Osteocyte (in vitro differentiated cells): ENCODE measurements around the gene WNT5A. TPM values are rescaled to one million over a fixed set of nuclear protein-coding genes. Genes with fewer than 3 reads are reported as not detected.

ENCODE experiments used
- DNase-seq: peaks from one replicate; pipeline ENCODE4 v3.0.0; 2021; ENCODE audit warnings: mixed read lengths; ENCODE audit not compliant: unreplicated experiment; ENCODE audit errors: extremely low spot score
- H3K27ac Mint-ChIP-seq: one replicate; pipeline ENCODE4 v1.8.0; 2021; ENCODE audit warnings: mild to moderate bottlenecking, mixed read lengths; ENCODE audit not compliant: unreplicated experiment
- H3K27me3 Mint-ChIP-seq: one replicate; pipeline ENCODE4 v1.8.0; 2021; ENCODE audit warnings: mixed read lengths; ENCODE audit not compliant: unreplicated experiment
- H3K36me3 Mint-ChIP-seq: one replicate; pipeline ENCODE4 v1.8.0; 2021; ENCODE audit warnings: mixed read lengths; ENCODE audit not compliant: unreplicated experiment
- H3K4me1 Mint-ChIP-seq: one replicate; pipeline ENCODE4 v1.8.0; 2021; ENCODE audit warnings: mixed read lengths; ENCODE audit not compliant: unreplicated experiment
- H3K4me3 Mint-ChIP-seq: one replicate; pipeline ENCODE4 v1.8.0; 2021; ENCODE audit warnings: mild to moderate bottlenecking, moderate library complexity, mixed read lengths; ENCODE audit not compliant: unreplicated experiment
- H3K9me3 Mint-ChIP-seq: one replicate; pipeline ENCODE4 v1.8.0; 2021; ENCODE audit warnings: mixed read lengths; ENCODE audit not compliant: unreplicated experiment
- CTCF ChIP-seq: fragments of 200-600 bp; sonication (generic); IDR thresholded peaks from 2 replicates; pipeline ENCODE4 v1.5.0; 2021; ENCODE audit warnings: antibody characterized with exemption, mild to moderate bottlenecking, moderate library complexity
- total RNA-seq: library from RNA; stranded (reverse); gene quantifications from 2 replicates; pipeline ENCODE4 v1.2.1, GENCODE V29; 2021

Gene WNT5A
- total RNA-seq, 1 donor from 2014 or later, result 30.4 TPM

GRCh38 chr3:55474213-55474632 is 12.9 kb downstream of the WNT5A start:
- Mint-ChIP-seq H3K27me3 (no peaks in the 10 kb centered on the region), H3K9me3 (no peaks in the 10 kb centered on the region), H3K4me1 (peaks cover 8% of the 10 kb centered on the region), H3K27ac (no peak overlapping the region), H3K36me3 (peaks cover 41% of the 10 kb centered on the region), H3K4me3 (no peak overlapping the region)
- peak; percentile 84 for DNase-seq
- no peak for TF ChIP-seq CTCF

GRCh38 chr3:55473788-55474187 is 13.3 kb downstream of the WNT5A start:
- no peak overlapping the region for H3K27ac Mint-ChIP-seq
- peaks cover 41% of the 10 kb centered on the region for H3K36me3 Mint-ChIP-seq
- peak; percentile 53 for DNase-seq
- TF ChIP-seq CTCF, result no peak
- no peaks in the 10 kb centered on the region for H3K9me3 Mint-ChIP-seq
- no peaks in the 10 kb centered on the region for H3K27me3 Mint-ChIP-seq
- H3K4me3 Mint-ChIP-seq, result no peak overlapping the region
- peaks cover 10% of the 10 kb centered on the region for H3K4me1 Mint-ChIP-seq

GRCh38 chr3:55471522-55472280 is 15.4 kb downstream of the WNT5A start:
- no peak overlapping the region for H3K4me3 Mint-ChIP-seq

GRCh38 chr3:55471084-55471483 is 16.0 kb downstream of the WNT5A start:
- Mint-ChIP-seq H3K27ac (no peak overlapping the region), H3K27me3 (no peaks in the 10 kb centered on the region), H3K36me3 (peaks cover 31% of the 10 kb centered on the region), H3K4me3 (no peak overlapping the region), H3K9me3 (no peaks in the 10 kb centered on the region), H3K4me1 (peaks cover 29% of the 10 kb centered on the region)
- peak; percentile 53 for DNase-seq
- TF ChIP-seq CTCF, result no peak

More at GRCh38 chr3:55471522-55472280, 15.4 kb downstream of the WNT5A start:
- no peaks in the 10 kb centered on the region for H3K9me3 Mint-ChIP-seq
- no peak overlapping the region for H3K27ac Mint-ChIP-seq
- H3K36me3 Mint-ChIP-seq, result peaks cover 36% of the 10 kb centered on the region
- H3K27me3 Mint-ChIP-seq, result no peaks in the 10 kb centered on the region
- H3K4me1 Mint-ChIP-seq, result peaks cover 27% of the 10 kb centered on the region
- TF ChIP-seq CTCF, result no peak
- DNase-seq, result peak; percentile 53

- no peak for TF ChIP-seq CTCF
- DNase-seq, result peak; percentile 80
- H3K27me3 Mint-ChIP-seq, result no peaks in the 10 kb centered on the region
- peaks cover 28% of the 10 kb centered on the region for H3K36me3 Mint-ChIP-seq
- no peak overlapping the region for H3K4me3 Mint-ChIP-seq
- no peak overlapping the region for H3K27ac Mint-ChIP-seq
- no peaks in the 10 kb centered on the region for H3K9me3 Mint-ChIP-seq
- peaks cover 29% of the 10 kb centered on the region for H3K4me1 Mint-ChIP-seq
Observed at GRCh38 chr3:55469957-55470526, 17.1 kb downstream of the WNT5A start.
